Endothelial cell of umbilical vein (primary cell): ENCODE measurements around the gene MMP21. TPM values are rescaled to one million over a fixed set of nuclear protein-coding genes. Genes with fewer than 3 reads are reported as not detected.

Source experiments
- BruUV-seq: library from RNA; stranded (reverse); fragments of 400-500 nt; replicated peaks from 2 replicates; lab custom pipeline; 2021; lab: Mats Ljungman, UMichigan
- CTCF ChIA-PET: fragments of 300-600, 350-600 bp; sonication (Branson Sonifier 250); formaldehyde crosslinking; loops from one replicate; lab custom pipeline; 2021; ENCODE audit warnings: antibody characterized with exemption, inconsistent platforms; lab: Charles Lee
- POLR2A ChIA-PET: fragments of 300-600, 350-600 bp; sonication (Branson Sonifier 250); formaldehyde crosslinking; loops from one replicate; lab custom pipeline; 2021; ENCODE audit warnings: antibody characterized with exemption, inconsistent platforms; lab: Charles Lee
- DNase-seq: peaks from one replicate; pipeline ENCODE4 v3.0.0-alpha.2; 2011; ENCODE audit warnings: low read depth, low spot score
- FAIRE-seq: peaks from 2 replicates; lab custom pipeline; 2011; peaks lifted over from hg19 to GRCh38; lab: Jason Lieb, UNC
- H2AFZ ChIP-seq: 2 replicates; pipeline ENCODE4 v1.6.0; 2012; ENCODE audit warnings: low read depth, low read length, control low read depth, inconsistent platforms
- H3K27ac ChIP-seq: 2 replicates; pipeline ENCODE4 v1.5.1; 2011; ENCODE audit warnings: low read depth, mild to moderate bottlenecking, control low read depth, low read length, moderate library complexity; ENCODE audit not compliant: insufficient read depth
- H3K27me3 ChIP-seq, 2 experiments: 2 replicates each; pipeline versions ENCODE4 v1.6.0 to v1.6.1; 2011; ENCODE audit warnings: low read length in 2 of 2, mixed read lengths in 1 of 2; ENCODE audit not compliant: control insufficient read depth in 2 of 2, insufficient read depth in 2 of 2
- H3K36me3 ChIP-seq, 2 experiments: 2 replicates in 1 of 2; 3 replicates in 1 of 2; pipeline ENCODE4 v1.5.1; 2011; ENCODE audit warnings: low read length in 2 of 2, mild to moderate bottlenecking in 1 of 2, moderate library complexity in 1 of 2; ENCODE audit not compliant: control insufficient read depth in 2 of 2, insufficient read depth in 2 of 2; ENCODE audit errors: extremely low read depth in 1 of 2
- H3K4me1 ChIP-seq: 3 replicates; pipeline ENCODE4 v1.5.1; 2011; ENCODE audit warnings: mild to moderate bottlenecking, low read length; ENCODE audit not compliant: control insufficient read depth, insufficient read depth; ENCODE audit errors: extremely low read depth
- H3K4me2 ChIP-seq: 2 replicates; pipeline ENCODE4 v1.6.1; 2011; ENCODE audit warnings: low read length, control low read depth, mixed read lengths; ENCODE audit not compliant: insufficient read depth
- H3K4me3 ChIP-seq, 3 experiments: fragments of 200-600 bp in 1 of 3; sonication (generic), shearing (Covaris generic) in 1 of 3; replicated peaks in 1 of 3; 2 replicates each; pipeline ENCODE4 v1.5.1; 2011 to 2016; ENCODE audit warnings: control low read depth in 3 of 3, low read length in 3 of 3, mild to moderate bottlenecking in 2 of 3, inconsistent platforms in 1 of 3, low read depth in 1 of 3, moderate library complexity in 1 of 3; ENCODE audit not compliant: insufficient read depth in 1 of 3
- H3K79me2 ChIP-seq: 2 replicates; pipeline ENCODE4 v1.6.0; 2012; ENCODE audit warnings: low read length, inconsistent platforms; ENCODE audit not compliant: control insufficient read depth, insufficient read depth
- H3K9ac ChIP-seq: replicated peaks from 2 replicates; pipeline ENCODE3; 2011; ENCODE audit warnings: low read length, control low read depth; ENCODE audit not compliant: insufficient read depth; ENCODE audit errors: extremely low read depth
- H3K9me1 ChIP-seq: replicated peaks from 3 replicates; pipeline ENCODE4 v1.6.0; 2011; ENCODE audit warnings: mild to moderate bottlenecking, low read length; ENCODE audit not compliant: control insufficient read depth, insufficient read depth; ENCODE audit errors: extremely low read depth
- H3K9me3 ChIP-seq: replicated peaks from 2 replicates; pipeline ENCODE4 v1.5.1; 2012; ENCODE audit warnings: low read length, inconsistent platforms; ENCODE audit not compliant: control insufficient read depth, insufficient read depth
- H4K20me1 ChIP-seq: replicated peaks from 2 replicates; pipeline ENCODE3; 2011; ENCODE audit warnings: mild to moderate bottlenecking, low read length; ENCODE audit not compliant: control insufficient read depth, insufficient read depth; ENCODE audit errors: extremely low read depth
- CTCF ChIP-seq, 2 donors: IDR thresholded peaks; 1 replicate in 1 of 2; 2 replicates in 1 of 2; pipeline ENCODE4 v1.5.1; 2011; ENCODE audit warnings: low read length in 2 of 2, mild to moderate bottlenecking in 2 of 2, moderate library complexity in 2 of 2, control low read depth in 1 of 2, inconsistent platforms in 1 of 2, low read depth in 1 of 2; ENCODE audit not compliant: insufficient read depth in 1 of 2; ENCODE audit errors: extremely low read depth in 1 of 2
- EZH2 ChIP-seq: IDR thresholded peaks from 2 replicates; pipeline ENCODE4 v1.6.1; 2012; ENCODE audit warnings: borderline replicate concordance, low read depth, mild to moderate bottlenecking, moderate library complexity, low read length, inconsistent platforms; ENCODE audit not compliant: severe bottlenecking
- FOS ChIP-seq: IDR thresholded peaks from 2 replicates; pipeline ENCODE4 v1.6.1; 2011; ENCODE audit warnings: mild to moderate bottlenecking, low read length, moderate library complexity, borderline replicate concordance; ENCODE audit not compliant: insufficient read depth
- GATA2 ChIP-seq: IDR thresholded peaks from 2 replicates; pipeline ENCODE4 v1.7.0; 2011; ENCODE audit warnings: low read depth, mild to moderate bottlenecking, moderate library complexity, mixed read lengths, low read length; ENCODE audit not compliant: insufficient read length, insufficient read depth
- JUN ChIP-seq: IDR thresholded peaks from 2 replicates; pipeline ENCODE4 v1.6.1; 2011; ENCODE audit warnings: borderline replicate concordance, low read depth; ENCODE audit not compliant: insufficient read length, insufficient read depth
- MAX ChIP-seq: IDR thresholded peaks from 2 replicates; pipeline ENCODE4 v1.6.1; 2011; ENCODE audit not compliant: insufficient read depth, insufficient read length
- MYC ChIP-seq: IDR thresholded peaks from one replicate; pipeline ENCODE4 v1.6.1; 2011; ENCODE audit warnings: mild to moderate bottlenecking, low read depth, low read length
- POLR2A ChIP-seq: IDR thresholded peaks from 2 replicates; pipeline ENCODE4 v1.6.1; 2012; ENCODE audit warnings: low read depth, mild to moderate bottlenecking, control low read depth, low read length
- POLR2AphosphoS5 ChIP-seq: IDR thresholded peaks from 2 replicates; pipeline ENCODE4 v1.6.1; 2012; ENCODE audit warnings: low read depth, mild to moderate bottlenecking, control low read depth, low read length, moderate library complexity; ENCODE audit not compliant: insufficient read depth
- dilution Hi-C: fragments of 300-500 bp; cut with MboI; formaldehyde crosslinking; loops from one replicate; pipeline ENCODE4 v1.15.0; 2019; ENCODE audit warnings: low sequenced_read_pairs; ENCODE audit not compliant: extremely low pct_ligation_motif_present
- intact Hi-C: fragments of 100-400 bp; cut with micrococcal nuclease; formaldehyde crosslinking; loops from one replicate; pipeline ENCODE4 v1.10.0; 2022
- polyA plus RNA-seq, 4 experiments: library from polyadenylated mRNA; depleted of rRNA in 3 of 4; stranded (reverse) in 3 of 4; unstranded in 1 of 4; fragments of >200 nt; gene quantifications; 2 replicates each; pipeline versions ENCODE4 v1.2.1 to v1.2.3, GENCODE V29; 2011 to 2012; ENCODE audit warnings: missing spikeins in 1 of 4
- total RNA-seq: library from RNA; stranded (reverse); gene quantifications from 2 replicates; pipeline ENCODE4 v1.2.3, GENCODE V29; 2021

MMP21 gene
- total and polyA plus RNA-seq, 2 donors (not counting 3 experiments of a cell fraction or from before 2014, with no cell fraction given), result 0.06 TPM; not detected in 1

DNA sequence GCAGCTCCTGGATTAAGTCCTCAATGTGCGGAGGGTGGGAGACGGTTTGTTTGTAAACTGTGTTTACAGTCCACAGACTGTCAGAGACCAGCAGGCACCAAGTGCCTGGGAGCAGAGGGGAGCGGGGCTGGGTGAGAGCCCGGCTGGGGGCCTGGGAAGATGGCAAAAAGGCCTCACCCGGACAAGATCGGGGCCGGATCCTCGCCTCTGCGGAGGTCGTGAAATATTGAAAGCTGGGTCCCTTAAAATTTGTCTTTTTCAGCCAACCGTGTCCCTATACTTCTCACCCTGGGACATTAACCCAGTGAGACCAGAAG, 2.8 kb downstream of the MMP21 start:
- dilution Hi-C loops (no loop called here), intact Hi-C loops (no loop called here)
- Histone ChIP-seq H3K27me3 (peaks cover 0 to 2% of the 10 kb centered on the region in 2 experiments), H2AFZ (no peak overlapping the region), H4K20me1 (no peaks in the 10 kb centered on the region), H3K36me3 (no peaks in the 10 kb centered on the region), H3K9me3 (no peaks in the 10 kb centered on the region), H3K27ac (no peak overlapping the region), H3K4me3 (no peak overlapping the region), H3K9ac (no peak overlapping the region), H3K9me1 (no peaks in the 10 kb centered on the region), H3K4me2 (no peak overlapping the region), H3K79me2 (no peaks in the 10 kb centered on the region), H3K4me1 (no peaks in the 10 kb centered on the region)
- DNase-seq (no peak), FAIRE-seq (no peak)
- CTCF ChIA-PET, result no interaction called here
- no TSS peak for BruUV-seq
- TF ChIP-seq MYC, result no peak
- no peak for TF ChIP-seq FOS
- TF ChIP-seq POLR2A, result no peak
- TF ChIP-seq CTCF (IDR thresholded peaks at IDR 0.05; ENCODE audit: extremely low read depth in 1 of 2, insufficient read depth in 1 of 2, low read depth in 1 of 2, low read length in 2 of 2), result no peak
- TF ChIP-seq JUN, result no peak
- TF ChIP-seq POLR2AphosphoS5, result no peak
- POLR2A ChIA-PET, result no interaction called here

GRCh38 chr10:125772112-125772863, 3.3 kb downstream of the MMP21 start:
- Histone ChIP-seq H3K4me3 (no peak overlapping the region), H3K79me2 (no peaks in the 10 kb centered on the region), H3K36me3 (no peaks in the 10 kb centered on the region), H3K4me1 (no peaks in the 10 kb centered on the region), H3K9me3 (no peaks in the 10 kb centered on the region), H3K9ac (no peak overlapping the region), H2AFZ (no peak overlapping the region), H3K27me3 (peaks cover 0 to 2% of the 10 kb centered on the region in 2 experiments), H3K9me1 (no peaks in the 10 kb centered on the region), H3K4me2 (no peak overlapping the region), H4K20me1 (no peaks in the 10 kb centered on the region), H3K27ac (no peak overlapping the region)
- TF ChIP-seq POLR2A, result no peak
- no peak for TF ChIP-seq MYC
- TF ChIP-seq GATA2, result no peak
- TF ChIP-seq FOS, result no peak
- TF ChIP-seq MAX, result no peak
- no peak for TF ChIP-seq CTCF (IDR thresholded peaks at IDR 0.05; ENCODE audit: extremely low read depth in 1 of 2, insufficient read depth in 1 of 2, low read depth in 1 of 2, low read length in 2 of 2)
- no peak for TF ChIP-seq EZH2
- no peak for TF ChIP-seq JUN
- no peak for TF ChIP-seq POLR2AphosphoS5
- dilution Hi-C loops (no loop called here), intact Hi-C loops (no loop called here)
- no peak for DNase-seq
- FAIRE-seq, result no peak
- ChIA-PET POLR2A (no interaction called here), CTCF (no interaction called here)
- BruUV-seq, result no TSS peak
